ENCODE data around the gene LRRC28.

DNA sequence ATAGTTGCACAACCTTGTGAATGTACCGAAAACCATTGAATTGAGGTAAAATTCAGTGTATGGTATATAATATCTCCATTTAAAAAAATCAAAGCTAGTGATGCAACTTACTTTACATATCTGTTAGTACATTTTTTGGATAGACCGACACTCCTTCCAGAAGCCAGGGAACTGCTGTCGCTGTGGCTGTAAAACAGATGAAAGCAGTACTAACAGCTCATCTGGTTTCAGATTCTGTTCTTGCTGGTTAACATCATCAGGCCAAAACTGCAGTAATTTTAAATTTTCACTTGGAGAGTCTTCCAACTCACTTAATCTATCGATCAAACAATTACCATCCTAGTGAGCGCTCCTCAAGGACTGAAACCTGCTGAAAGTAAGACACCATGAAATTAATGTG, 145.1 kb downstream of the LRRC28 start:
- TF ChIP-seq, protein P1, sequence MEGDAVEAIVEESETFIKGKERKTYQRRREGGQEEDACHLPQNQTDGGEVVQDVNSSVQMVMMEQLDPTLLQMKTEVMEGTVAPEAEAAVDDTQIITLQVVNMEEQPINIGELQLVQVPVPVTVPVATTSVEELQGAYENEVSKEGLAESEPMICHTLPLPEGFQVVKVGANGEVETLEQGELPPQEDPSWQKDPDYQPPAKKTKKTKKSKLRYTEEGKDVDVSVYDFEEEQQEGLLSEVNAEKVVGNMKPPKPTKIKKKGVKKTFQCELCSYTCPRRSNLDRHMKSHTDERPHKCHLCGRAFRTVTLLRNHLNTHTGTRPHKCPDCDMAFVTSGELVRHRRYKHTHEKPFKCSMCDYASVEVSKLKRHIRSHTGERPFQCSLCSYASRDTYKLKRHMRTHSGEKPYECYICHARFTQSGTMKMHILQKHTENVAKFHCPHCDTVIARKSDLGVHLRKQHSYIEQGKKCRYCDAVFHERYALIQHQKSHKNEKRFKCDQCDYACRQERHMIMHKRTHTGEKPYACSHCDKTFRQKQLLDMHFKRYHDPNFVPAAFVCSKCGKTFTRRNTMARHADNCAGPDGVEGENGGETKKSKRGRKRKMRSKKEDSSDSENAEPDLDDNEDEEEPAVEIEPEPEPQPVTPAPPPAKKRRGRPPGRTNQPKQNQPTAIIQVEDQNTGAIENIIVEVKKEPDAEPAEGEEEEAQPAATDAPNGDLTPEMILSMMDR (IDR thresholded peaks at IDR 0.05): no peak
- TF ChIP-seq POLR2A (IDR thresholded peaks at IDR 0.05) (no peak), EP300 (IDR thresholded peaks at IDR 0.05; ENCODE audit: low read depth) (no peak)
